DND-41 (cell line): ENCODE measurements around the gene MCCD1.

Source experiments
- CTCF ChIP-seq: IDR thresholded peaks from 2 replicates; pipeline ENCODE4 v1.5.1; 2012; ENCODE audit warnings: borderline replicate concordance, low read length, moderate library complexity, mild to moderate bottlenecking; ENCODE audit not compliant: poor library complexity, severe bottlenecking; ENCODE audit errors: extremely low read depth
- EZH2 ChIP-seq: IDR thresholded peaks from 3 replicates; pipeline ENCODE4 v1.6.1; 2012; ENCODE audit warnings: borderline replicate concordance, low read depth, mild to moderate bottlenecking, moderate library complexity, low read length, inconsistent platforms; ENCODE audit not compliant: severe bottlenecking

- TF ChIP-seq CTCF: no peak
- no peak for TF ChIP-seq EZH2
Observed at GRCh38 chr6:31535538-31536324, 7.0 kb downstream of the MCCD1 start.
